Spleen (tissue), 7 donors: ENCODE results near the gene HCFC1R1.

Experiments used
- POLR2A ChIP-seq, 3 donors: fragments of 450-650 bp; IDR thresholded peaks; one replicate each; pipeline ENCODE4 v1.5.1; 2017; ENCODE audit warnings: antibody characterized with exemption in 3 of 3, mild to moderate bottlenecking in 1 of 3
- TF ChIP-seq, protein P1 (sequence below), 11 experiments: fragments of 200-600 bp in 7 of 11; fragments of 450-650 bp in 4 of 11; sonication (generic) in 4 of 11; IDR thresholded peaks in 8 of 11; conservative IDR thresholded peaks in 3 of 11; 1 replicate in 7 of 11; 2 replicates in 4 of 11; pipeline versions ENCODE4 v1.4.0 to v1.8.0; 2016 to 2021; ENCODE audit warnings: antibody characterized with exemption in 11 of 11, inconsistent platforms in 4 of 11, mild to moderate bottlenecking in 1 of 11
- donor health status: DM: no; HTN: no; CAD: no; lungs with moderate emphysema.
- donor health status: DM: no; HTN: no; CAD: no.
- donor health status: DM: no; HTN: no; CAD: no.

DNA sequence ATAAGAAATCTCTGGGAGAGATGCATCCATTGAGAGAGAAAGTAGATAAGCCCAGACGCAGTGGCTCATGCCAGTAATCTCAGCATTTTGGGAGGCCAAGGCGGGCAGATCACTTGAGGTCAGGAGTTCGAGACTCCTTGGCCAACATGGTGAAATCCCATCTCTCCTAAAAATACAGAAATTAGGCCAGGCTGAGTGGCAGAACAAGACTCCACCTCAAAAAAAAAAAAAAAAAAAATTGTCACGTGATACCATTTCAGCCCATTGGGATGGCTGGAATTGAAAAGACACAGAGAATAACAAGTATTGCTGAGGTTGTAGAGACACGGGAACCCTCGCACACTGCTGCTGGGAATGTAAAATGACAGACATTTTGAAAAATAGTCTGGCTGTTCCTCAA is 38.8 kb upstream of the HCFC1R1 start:
- TF ChIP-seq, protein P1, sequence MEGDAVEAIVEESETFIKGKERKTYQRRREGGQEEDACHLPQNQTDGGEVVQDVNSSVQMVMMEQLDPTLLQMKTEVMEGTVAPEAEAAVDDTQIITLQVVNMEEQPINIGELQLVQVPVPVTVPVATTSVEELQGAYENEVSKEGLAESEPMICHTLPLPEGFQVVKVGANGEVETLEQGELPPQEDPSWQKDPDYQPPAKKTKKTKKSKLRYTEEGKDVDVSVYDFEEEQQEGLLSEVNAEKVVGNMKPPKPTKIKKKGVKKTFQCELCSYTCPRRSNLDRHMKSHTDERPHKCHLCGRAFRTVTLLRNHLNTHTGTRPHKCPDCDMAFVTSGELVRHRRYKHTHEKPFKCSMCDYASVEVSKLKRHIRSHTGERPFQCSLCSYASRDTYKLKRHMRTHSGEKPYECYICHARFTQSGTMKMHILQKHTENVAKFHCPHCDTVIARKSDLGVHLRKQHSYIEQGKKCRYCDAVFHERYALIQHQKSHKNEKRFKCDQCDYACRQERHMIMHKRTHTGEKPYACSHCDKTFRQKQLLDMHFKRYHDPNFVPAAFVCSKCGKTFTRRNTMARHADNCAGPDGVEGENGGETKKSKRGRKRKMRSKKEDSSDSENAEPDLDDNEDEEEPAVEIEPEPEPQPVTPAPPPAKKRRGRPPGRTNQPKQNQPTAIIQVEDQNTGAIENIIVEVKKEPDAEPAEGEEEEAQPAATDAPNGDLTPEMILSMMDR (IDR thresholded peaks at IDR 0.05 in 8 of 11, conservative IDR thresholded peaks at IDR 0.05 in 3 of 11) = no peak
- TF ChIP-seq POLR2A (IDR thresholded peaks at IDR 0.05) = no peak
